SK-N-SH (cell line): ENCODE results near the gene SLC25A21.
"Not testable (repeated sequence)": the region's sequence is repeated elsewhere in the genome, so short reads cannot be mapped to it uniquely, and the experiment has no call there.

Experiments
- ELF1 ChIP-seq: IDR thresholded peaks from 2 replicates; pipeline ENCODE4 v1.4.0; 2012
- EP300 ChIP-seq, 2 experiments: IDR thresholded peaks; 2 replicates each; pipeline versions ENCODE4 v1.4.0 to v1.6.1; 2012; ENCODE audit warnings: borderline replicate concordance in 1 of 2, low read depth in 1 of 2, low read length in 1 of 2
- FOXM1 ChIP-seq: IDR thresholded peaks from 2 replicates; pipeline ENCODE4 v1.4.0; 2012; ENCODE audit warnings: low read depth, mild to moderate bottlenecking
- REST ChIP-seq: IDR thresholded peaks from 2 replicates; pipeline ENCODE4 v1.6.1; 2012; ENCODE audit warnings: mild to moderate bottlenecking, low read depth, low read length, moderate library complexity

- not testable (repeated sequence) for TF ChIP-seq REST; FOXM1; ELF1; EP300 (IDR thresholded peaks at IDR 0.05; ENCODE audit: borderline replicate concordance in 1 of 2, low read depth in 1 of 2, low read length in 1 of 2)
Observed at GRCh38 chr14:37074320-37074719, 98.1 kb downstream of the SLC25A21 start.
